HG03439 (cell line): ENCODE data around the gene RNF166.

Experiments used
- ATAC-seq: cut with Tn5 transposase; IDR thresholded peaks from one replicate; pipeline ENCODE4 v1.9.1; 2021; ENCODE audit warnings: mild to moderate bottlenecking, moderate library complexity; ENCODE audit not compliant: unreplicated experiment

Gene RNF166

DNA sequence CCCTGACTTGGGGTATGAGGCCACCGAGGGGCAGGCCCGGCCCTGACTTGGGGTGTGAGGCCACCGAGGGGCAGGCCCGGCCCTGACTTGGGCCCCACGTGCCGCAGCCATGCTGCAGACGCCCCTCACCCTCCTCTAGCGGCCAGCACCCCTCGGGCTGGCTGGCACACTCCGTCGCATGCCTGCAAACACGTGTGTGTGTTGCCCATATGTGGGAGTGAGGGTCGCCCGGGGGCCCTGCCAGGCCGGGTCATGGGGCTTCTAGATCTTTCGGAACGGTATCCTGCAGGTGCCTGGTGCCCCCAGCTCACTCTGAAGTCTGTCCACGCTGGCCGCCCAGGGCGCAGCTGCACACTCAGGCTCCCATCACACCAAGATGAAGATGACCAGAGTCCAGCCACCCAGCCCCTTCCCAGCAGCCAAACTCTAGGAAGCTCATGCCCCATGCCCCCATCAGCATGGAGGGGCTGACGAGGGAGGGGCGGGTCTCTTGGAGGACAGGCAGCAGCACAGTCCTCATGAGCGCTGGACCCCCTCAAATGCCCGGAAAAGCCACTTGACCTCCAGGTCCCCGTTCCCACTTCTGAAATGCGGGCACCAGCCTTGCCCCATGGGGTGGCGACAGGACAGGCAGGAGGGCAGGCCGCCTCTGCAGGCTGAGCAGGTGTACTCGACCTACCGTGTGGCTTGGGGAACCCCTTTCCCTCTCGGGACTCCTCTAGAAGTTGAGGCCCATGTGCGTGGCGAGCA, 33.9 kb upstream of the RNF166 start:
- no peak for ATAC-seq

DNA sequence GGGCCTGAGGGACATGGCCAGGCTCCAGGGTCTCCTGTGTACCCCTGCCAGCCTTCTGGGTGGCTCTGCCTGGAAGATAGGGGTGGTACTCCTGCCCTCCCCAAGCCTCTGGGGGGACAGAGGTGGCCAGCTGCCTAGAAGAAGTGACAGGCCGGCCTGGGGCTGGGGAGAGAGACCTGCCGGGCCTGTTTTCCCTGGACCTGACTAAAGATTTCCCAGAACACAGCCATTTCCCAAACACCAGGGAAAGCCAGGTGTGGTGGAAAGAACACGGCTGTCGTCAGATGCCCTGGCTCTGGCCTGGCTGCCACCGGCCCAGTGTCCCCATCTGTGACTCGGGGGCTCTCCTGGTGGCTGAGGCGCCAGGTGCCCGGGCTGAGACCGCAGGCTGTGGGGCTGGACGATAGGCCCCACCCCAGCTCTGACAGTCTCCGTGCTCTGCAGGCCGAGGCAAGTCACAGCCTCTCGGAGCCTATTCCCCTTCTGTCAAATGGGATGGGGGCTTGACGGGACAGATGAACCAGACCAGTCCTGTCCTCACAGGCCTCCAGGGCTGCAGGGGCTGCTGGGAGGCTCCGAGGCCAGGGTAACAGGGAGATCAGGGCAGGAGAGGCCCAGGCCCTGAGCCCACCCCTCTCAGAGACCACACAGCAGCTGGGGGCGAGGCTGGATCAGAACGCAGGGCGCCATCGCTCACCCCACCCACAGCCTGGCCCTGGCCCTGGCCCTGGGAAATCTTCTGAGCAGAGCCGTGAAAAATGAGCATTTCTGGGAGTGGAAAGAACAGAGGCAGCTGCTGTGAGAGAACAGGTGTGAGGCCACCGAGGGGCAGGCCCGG, 33.1 kb upstream of the RNF166 start:
- ATAC-seq = no peak

DNA sequence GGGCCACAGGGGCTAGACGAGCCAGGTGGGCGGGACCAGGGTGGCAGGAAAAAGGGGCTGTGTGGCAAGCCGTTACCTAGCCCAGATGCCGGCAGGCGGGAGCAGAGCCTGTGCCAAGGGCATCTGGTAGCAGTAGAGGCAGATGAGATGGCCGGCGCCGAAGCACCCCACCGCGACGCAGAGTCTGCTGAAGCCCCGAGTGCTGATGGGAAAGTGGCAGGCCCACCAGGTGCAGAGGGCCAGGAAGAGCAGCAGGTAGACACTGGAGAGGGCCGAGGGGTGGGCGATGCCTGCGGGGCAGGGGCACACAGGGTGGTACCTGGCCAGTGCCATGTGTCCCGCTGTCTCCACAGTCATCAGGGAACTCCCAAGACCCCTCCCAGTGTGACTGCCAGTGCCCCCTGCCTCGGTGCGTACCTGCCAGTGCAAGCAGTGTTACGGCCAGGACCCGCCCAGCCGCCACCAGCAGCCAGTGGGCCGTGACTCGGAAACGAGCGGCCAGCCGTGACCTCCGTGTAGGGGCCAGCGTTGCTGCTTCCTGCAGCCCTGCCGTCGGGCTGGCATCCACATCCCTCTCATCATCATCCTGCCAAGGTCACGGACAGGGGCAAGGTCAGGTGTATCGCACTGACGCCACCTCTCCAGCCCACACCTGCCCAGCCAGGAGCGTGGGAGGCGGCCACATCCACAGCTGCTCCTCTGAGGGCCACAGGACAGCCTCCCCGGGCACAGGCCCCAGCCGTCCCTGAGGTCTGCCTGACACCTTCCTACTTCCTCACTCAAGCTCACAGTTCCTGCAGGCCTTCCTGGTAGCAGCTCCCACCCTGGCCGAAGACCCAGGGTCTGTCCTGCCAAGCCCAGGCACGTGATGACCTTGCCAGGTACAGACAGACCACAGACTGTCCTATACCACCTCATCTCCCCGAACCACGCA, 32.2 kb upstream of the RNF166 start:
- ATAC-seq = no peak

DNA sequence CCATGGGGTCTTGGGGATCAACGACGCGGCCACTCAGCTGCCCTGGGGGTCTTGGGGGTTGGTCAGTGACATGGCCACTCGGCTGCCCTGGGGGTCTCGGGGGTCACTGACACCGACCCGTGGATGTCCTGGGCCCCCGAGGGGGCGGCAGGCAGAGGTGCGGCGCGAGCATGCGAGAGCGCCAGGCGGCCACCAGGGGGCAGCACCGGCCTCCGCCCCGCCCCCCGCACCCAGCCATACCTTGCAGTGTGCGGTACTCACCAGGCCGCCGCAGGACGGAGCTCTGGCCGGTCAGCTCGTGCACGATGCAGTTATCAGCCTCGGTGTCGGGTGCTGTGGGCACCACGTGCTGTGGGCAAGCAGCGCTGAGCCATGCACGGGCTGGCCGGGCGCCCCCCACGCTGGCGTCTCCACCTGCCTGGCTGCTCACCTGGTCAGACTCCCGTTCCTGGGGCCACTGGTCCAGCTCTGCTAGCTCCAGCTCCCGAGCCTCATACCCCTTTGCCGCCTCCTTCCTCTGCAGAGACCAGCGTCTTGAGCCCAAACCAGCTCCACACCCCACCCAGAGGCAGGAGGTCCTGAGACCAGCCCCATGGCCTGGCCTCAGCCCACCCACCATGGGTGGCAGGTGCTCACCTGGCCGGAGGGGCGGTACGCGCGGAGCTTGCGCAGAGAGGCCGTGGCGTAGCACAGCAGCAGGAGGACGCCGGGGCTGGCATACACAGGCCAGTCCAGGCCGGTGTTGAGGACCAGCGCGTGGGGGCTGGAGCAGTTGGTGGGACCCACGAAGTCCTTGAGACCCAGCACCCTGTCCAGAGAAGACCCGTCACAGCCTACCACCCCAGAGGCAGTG, 31.3 kb upstream of the RNF166 start:
- ATAC-seq = no peak

DNA sequence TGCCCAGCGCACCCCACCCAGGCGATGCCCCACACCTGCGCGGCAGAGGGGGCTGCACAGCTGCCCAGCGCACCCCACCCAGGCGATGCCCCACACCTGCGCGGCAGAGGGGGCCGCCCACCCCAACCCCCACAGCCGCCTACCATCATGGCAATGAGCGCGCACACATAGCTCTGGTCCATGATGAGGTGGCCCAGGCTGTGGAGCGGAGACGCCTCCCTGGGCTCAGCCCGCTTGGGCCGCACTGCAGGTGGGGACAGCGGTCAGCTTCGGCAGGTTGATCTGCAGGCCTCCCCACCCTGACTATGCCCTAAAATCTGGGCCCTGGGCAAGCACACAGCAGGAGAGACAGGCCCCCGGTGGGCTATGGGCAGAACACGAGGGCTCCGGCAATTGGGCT, 30.3 kb upstream of the RNF166 start:
- no peak for ATAC-seq

DNA sequence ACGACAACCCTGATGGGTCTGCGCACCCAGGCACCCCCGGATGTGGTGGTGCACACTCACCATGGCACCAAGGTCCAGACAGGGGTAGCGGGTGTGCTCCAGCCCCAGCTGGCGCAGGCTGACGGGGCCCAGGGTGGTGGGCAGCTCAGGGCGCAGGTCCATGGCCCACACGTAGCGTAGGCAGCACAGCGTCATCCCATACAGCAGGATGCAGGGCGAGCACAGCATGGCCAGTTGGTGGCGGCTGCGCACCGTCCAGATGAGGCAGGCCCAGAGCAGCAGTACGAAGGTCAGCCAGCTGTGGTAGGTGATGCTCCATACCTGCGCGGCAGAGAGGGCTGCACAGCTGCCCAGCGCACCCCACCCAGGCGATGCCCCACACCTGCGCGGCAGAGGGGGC, 29.9 kb upstream of the RNF166 start:
- ATAC-seq = no peak

DNA sequence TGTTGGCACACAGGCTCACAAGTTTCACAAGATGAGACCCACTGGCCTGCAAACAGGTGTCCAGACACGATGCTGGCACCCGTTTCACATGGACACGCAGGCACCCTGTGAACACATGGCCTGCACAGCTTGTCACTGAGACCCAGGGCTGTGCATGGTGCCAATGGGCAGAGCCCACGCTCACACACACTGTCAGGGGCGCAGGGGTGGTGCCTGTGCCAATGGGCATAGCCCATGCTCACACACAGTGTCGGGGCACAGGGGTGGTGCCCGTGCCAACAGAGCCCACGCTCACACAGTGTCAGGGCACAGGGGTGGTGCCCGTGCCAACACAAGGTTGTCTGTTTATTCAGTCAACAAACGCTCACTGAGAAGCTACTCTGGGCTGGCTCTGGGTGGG, 29.4 kb upstream of the RNF166 start:
- no peak for ATAC-seq

DNA sequence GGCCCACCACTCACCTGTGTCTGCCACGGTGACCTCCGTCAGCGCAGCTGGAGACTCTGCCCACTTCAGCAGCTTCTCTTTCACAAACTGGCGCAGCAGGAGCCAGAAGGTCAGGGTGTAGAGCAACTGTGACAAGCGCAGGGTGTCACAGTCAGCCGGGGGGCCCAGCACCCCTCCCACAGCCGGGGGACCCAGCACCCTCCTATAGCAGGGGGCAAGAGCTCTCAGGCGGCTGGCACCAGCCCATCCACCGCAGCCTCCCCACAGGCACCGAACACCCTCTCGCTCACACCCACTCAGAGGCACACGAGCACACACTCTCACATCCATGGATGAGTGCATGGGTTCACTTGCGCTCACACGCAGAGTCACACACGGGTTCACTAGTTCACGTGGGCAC, 28.9 kb upstream of the RNF166 start:
- no peak for ATAC-seq

DNA sequence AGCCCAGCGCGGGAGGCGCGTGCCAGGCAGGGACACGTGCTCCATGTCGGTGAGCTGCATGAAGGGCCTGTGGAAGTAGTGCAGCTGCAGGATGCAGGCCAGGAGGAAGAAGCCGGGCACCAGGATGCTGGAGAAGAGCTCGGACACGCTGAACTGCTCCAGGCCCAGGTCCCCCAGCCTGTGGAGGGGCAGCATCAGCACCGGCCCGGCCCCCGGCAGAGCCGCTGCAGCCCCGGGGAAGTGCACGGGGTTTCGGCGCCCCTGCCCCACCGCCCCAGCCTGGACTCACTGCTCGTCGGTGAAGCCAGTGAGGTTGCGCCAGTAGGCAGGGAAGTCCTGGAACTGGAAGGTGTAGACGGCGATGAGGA, 28.1 kb upstream of the RNF166 start:
- ATAC-seq = no peak

DNA sequence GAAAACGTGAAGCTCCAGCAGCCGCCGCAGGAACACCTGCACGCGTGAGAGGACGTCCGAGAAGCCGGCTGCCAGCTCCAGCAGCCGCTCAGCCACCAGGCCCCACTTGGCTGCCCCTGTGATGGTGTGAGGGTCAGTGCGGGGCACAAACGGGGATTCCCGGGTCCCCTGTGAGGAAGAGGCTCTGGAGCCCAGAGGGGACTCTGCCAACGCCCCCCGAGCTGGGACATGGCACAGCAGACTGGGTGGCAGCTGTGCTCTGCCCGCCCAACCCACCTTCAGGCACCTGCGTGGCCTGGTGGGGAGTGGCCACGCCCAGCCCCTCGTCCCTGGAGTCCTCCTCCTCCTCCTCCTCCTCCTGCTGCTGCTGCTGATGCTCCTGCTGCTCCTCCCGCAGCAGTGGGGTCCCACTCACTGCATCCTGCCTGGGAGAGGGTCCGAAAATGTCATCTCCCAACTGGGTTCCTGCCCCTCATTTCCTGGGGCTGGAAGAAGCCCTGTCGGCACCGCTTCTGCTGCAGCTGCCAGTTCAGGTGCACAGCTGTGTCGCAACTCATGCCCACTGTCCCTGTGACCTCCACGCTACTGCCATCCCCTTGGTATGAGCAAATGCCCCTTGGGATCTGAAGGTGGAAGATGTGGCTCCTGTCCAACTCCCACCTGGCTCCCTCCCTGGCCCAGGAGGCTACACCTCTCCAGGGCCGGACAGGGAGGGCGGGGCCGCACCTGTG, 27.6 kb upstream of the RNF166 start:
- no peak for ATAC-seq

DNA sequence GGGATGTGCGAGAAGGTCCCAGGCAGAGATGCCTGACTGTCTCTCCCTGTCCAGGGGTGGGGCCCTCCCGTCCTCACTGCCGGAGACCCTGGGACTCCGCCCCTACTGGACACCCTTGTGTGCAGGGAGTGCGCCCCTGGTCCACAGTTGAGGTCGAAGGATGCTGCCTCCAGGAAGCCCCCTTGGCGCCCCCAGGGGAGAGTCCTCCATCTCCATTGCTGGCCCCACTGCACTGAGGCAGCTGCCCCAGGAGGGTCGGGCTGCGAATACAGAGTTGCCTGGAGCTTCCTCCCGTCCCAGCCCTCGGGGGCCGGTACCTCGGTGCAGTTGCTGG, 26.7 kb upstream of the RNF166 start:
- ATAC-seq = no peak

DNA sequence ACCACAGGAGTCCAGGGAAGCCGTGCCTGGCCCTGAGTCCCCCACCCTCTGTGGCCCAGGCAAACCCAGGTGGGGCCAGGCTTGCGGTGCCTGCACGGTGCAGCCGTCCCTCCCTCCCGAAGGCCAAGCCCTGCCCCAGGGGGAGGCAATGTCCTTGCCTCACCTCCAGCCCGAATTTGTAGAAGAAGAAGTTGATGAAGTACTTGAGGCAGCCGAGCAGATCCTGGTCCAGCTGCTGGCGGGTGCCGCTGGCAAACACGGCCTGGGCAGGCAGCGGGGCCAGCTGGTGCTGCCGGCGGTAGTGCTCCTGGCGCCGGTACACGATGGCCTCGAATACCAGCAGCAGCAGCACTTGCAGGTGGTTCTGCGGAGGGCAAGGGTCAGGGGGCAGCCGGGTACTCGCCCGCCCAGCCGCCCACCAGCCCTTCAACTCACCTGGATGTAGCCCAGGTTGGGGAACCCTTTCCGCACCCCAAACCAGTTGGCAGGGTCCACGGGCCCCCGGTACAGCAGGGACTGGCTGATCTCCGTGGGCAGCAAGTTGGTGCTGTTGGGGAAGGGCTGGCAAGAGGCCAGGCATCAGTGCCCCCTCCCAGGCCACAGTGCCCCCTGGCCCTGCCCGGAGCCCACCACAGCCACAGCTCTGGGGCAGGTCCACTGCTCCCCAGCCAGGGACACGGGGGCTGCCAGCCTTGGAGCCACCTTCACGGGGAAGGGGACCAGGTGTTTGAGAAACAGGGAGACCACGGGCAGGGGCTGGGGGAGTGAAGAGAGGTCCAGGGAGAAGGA, 26.2 kb upstream of the RNF166 start:
- no peak for ATAC-seq

DNA sequence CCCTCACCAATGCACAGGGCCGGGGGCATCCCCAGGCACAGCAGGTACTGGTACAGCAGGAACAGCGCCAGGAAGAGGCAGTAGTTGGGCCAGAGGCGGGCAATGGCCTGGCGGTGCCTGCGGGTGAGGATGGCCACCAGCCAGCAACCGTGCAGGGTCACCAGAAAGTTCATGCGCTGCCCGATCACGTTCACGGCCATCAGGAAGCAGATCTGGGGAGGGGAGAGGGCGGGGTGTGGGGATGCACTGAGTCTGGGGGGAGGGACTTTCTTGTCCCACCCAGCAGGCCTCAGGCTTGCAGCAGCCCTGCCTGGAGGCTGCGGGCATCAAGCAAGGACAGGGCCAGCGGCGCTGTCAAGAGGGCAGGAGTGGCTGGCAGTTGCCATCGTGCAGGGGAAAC, 25.5 kb upstream of the RNF166 start:
- ATAC-seq = no peak

DNA sequence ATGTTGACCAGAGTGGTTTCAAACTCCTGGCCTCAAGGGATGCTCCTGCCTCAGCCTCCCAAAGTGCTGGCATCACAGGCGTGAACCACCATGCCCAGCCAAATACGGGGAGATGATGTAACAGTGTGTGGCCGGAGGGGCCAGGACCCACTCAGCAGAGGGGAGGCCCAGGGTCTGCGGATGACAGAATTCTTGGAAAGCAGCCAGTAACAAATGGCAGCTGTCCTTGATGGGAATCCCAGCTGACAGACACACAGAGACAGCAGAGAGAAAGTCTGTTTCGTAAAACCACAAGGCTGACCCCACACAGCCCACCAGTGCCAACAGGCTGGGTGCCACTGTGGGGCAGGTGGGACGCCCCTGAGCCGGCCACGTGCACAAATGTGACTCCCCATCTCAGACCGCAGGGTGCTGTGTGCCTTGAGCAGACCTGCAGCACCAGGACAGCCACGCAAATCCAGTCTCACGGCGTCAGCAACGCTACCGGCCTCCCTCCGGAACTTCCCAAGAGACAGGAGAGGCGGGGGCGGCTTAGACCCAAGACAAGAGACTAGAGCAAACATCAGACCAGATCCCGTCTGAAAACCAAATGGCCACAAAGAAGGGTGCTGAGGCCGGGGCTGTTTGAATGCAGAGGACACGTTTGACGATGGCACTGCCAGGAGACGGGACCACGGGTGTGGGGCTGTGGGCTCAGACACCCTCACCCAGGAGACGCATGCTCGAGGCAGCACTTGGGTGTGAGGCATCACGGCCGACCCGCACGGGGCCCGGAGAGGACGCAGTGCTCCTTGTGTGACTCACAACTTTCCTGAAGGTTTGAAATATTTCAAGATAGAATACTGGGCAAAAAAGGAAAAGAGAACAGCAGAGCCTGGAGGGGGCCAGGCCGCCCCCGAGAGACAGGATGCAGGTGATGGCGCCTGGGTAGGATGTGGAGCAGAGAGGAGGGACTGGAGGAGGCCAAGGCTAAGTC, 24.7 kb upstream of the RNF166 start:
- ATAC-seq = no peak

DNA sequence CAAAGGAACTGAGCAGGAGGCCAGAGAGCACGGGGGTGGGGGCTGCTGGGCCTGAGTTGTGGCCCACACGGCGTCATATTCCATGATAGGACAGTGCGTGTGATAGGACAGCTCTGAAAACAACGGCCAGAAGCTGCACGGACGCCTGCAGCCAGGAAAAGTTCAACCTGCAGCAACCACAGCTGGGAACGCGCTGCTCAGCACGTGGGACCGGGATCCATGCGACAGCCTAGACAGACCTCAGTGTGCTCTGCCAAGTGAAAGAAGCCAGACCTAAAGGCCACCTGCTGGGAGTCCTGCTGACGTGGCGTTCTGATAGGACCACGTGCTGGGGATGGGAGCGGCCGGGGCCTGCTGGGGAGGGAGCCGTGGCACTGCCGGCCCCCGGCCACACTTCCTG, 21.7 kb upstream of the RNF166 start:
- ATAC-seq = no peak

DNA sequence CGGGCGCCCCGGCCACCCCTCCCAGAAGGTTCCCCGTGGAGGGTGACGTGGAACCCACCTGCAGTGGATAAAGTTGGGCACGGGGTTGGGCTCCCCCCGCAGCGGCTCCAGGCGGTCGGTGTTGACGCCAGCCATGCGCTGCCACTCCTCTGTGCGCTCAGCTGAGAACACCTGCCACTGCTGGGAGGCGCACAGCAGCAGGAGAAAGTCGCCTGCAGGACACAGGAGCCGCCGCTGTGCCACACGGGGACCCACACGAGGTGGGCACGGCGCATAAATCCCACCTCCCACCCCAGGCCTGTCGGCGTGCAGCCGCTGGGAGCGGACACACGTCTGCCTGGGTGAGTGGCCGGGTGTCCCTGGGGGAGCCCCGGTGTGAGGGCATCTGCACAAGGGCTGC, 20.8 kb upstream of the RNF166 start:
- no peak for ATAC-seq

DNA sequence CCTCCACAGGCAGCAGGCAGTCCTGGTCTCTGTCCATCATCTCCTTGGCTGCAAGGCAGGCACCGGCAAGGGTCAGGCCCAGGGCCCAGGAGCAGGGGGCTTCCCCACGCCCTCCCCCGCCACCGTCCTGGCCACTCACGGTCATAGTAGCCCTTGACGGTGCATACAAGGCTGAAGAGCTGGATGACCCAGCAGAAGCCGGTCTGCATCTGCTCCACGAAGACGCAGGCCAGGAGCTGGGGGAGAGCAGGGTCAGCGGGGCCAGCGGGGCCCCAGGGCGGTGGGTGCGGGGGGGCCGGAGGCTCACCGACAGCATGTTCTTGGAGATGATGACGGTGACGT, 20.2 kb upstream of the RNF166 start:
- ATAC-seq = no peak
